ENCODE results near the gene POTEM.
"Not testable (repeated sequence)": the region's sequence is repeated elsewhere in the genome, so short reads cannot be mapped to it uniquely, and the experiment has no call there.

GRCh38 chr14:19011703-19012102 lies 44.5 kb downstream of the POTEM start:
- not testable (repeated sequence) for TF ChIP-seq EZH2 (optimal IDR thresholded peaks at IDR 0.05; ENCODE audit: low read depth, low read length); CTCF (IDR thresholded peaks at IDR 0.05; ENCODE audit: low read length)

All from MM.1S (cell line).